Lung (tissue), 12 donors: ENCODE results near the gene BATF3. TPM values are rescaled to one million over a fixed set of nuclear protein-coding genes. Genes with fewer than 3 reads are reported as not detected.

Source experiments
- ATAC-seq: fragments of 200-7000 bp; cut with Tn5 transposase; one replicate; pipeline ENCODE4 v1.9.1; 2020; ENCODE audit warnings: moderate number of reproducible peaks; ENCODE audit not compliant: insufficient read depth, low FRiP score
- DNase-seq, 3 donors: peaks; one replicate each; pipeline ENCODE4 v3.0.0-alpha.2; 2013 to 2017
- H3K27ac ChIP-seq, 2 donors: one replicate each; pipeline ENCODE4 v1.5.1; 2013; ENCODE audit warnings: mild to moderate bottlenecking in 2 of 2, moderate library complexity in 2 of 2, control low read depth in 1 of 2, inconsistent platforms in 1 of 2, low read depth in 1 of 2, low read length in 1 of 2
- H3K27me3 ChIP-seq, 3 donors: one replicate each; pipeline ENCODE4 v1.5.1; 2013; ENCODE audit warnings: low read length in 2 of 3; ENCODE audit not compliant: control insufficient read depth in 3 of 3, insufficient read depth in 3 of 3
- H3K36me3 ChIP-seq, 4 donors: one replicate each; pipeline ENCODE4 v1.5.1; 2013; ENCODE audit warnings: low read length in 4 of 4, mild to moderate bottlenecking in 1 of 4, moderate library complexity in 1 of 4; ENCODE audit not compliant: control insufficient read depth in 4 of 4, insufficient read depth in 4 of 4
- H3K4me1 ChIP-seq, 5 donors: one replicate each; pipeline ENCODE4 v1.5.1; 2013; ENCODE audit warnings: low read length in 5 of 5, mild to moderate bottlenecking in 2 of 5, moderate library complexity in 1 of 5; ENCODE audit not compliant: control insufficient read depth in 5 of 5, insufficient read depth in 5 of 5
- H3K4me3 ChIP-seq: one replicate; pipeline ENCODE4 v1.5.1; 2013; ENCODE audit warnings: mild to moderate bottlenecking, control low read depth, moderate library complexity
- H3K9ac ChIP-seq, 2 donors: one replicate each; pipeline ENCODE4 v1.5.1; 2013; ENCODE audit warnings: low read length in 2 of 2, control low read depth in 1 of 2; ENCODE audit not compliant: insufficient read depth in 1 of 2
- H3K9me3 ChIP-seq, 4 donors: one replicate each; pipeline ENCODE4 v1.5.1; 2013; ENCODE audit warnings: low read length in 3 of 4, mild to moderate bottlenecking in 1 of 4, moderate library complexity in 1 of 4; ENCODE audit not compliant: control insufficient read depth in 4 of 4, insufficient read depth in 3 of 4
- WGBS, 2 donors: extraction: QIAGEN DNeasy Blood & Tissue Kit; methylation state at CpG; one replicate each; pipeline ENCODE4 v1.1.7; 2013; 5-methylcytosine and 5-hydroxymethylcytosine counted together
- polyA plus RNA-seq, 2 donors: library from polyadenylated mRNA; stranded (reverse); fragments of 200-250 nt; gene quantifications; one replicate each; pipeline ENCODE4 v1.2.1, GENCODE V29; 2013
- total RNA-seq, 2 donors: library from RNA; depleted of rRNA in 1 of 2; stranded (reverse); fragments of >200 nt in 1 of 2; gene quantifications; one replicate each; pipeline ENCODE4 v1.2.1, GENCODE V29; 2014 to 2021
- TF ChIP-seq, protein P1 (sequence below): IDR thresholded peaks from 2 replicates; pipeline ENCODE4 v1.5.1; 2012; ENCODE audit warnings: mild to moderate bottlenecking; ENCODE audit errors: control extremely low read depth, extremely low read depth
- donor health status: control.
- donor health status: control.
- donor health status: Bipolar disorder and iron deficiency.
- donor health status: healthy.
- donor health status: DM: yes; HTN: yes; CAD: no.

The BATF3 gene
- total and polyA plus RNA-seq, 4 donors = 2.4 to 24.6 (median 10.1) TPM

DNA sequence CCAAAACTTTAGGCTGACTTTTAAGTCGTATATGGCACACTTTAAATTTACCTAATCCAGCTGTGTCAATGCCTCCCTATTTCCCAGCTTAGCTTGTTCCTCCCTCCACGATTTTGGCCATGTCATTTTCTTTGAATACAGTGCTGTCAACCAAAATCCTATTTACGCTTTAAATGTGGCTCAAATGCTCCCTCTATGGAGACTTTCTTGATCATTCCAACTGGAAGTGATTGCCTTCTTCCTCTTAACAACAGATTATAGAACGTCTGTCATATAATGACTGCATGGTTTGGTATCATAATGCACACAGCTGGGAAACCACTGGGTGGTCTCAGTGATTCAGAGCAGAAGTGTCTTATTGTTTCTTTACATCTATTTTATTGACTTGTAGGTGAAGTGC is 18.9 kb upstream of the BATF3 start:
- H3K27ac ChIP-seq = no peak overlapping the region
- peaks cover 0 to 8% (median 0%) of the 10 kb centered on the region in 3 donors for H3K27me3 ChIP-seq
- no peak overlapping the region for H3K9ac ChIP-seq
- WGBS, 2 donors = 26 to 51% methylated on average over 4 of the region's 4 CpGs
- TF ChIP-seq, protein P1, sequence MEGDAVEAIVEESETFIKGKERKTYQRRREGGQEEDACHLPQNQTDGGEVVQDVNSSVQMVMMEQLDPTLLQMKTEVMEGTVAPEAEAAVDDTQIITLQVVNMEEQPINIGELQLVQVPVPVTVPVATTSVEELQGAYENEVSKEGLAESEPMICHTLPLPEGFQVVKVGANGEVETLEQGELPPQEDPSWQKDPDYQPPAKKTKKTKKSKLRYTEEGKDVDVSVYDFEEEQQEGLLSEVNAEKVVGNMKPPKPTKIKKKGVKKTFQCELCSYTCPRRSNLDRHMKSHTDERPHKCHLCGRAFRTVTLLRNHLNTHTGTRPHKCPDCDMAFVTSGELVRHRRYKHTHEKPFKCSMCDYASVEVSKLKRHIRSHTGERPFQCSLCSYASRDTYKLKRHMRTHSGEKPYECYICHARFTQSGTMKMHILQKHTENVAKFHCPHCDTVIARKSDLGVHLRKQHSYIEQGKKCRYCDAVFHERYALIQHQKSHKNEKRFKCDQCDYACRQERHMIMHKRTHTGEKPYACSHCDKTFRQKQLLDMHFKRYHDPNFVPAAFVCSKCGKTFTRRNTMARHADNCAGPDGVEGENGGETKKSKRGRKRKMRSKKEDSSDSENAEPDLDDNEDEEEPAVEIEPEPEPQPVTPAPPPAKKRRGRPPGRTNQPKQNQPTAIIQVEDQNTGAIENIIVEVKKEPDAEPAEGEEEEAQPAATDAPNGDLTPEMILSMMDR = no peak
- H3K4me3 ChIP-seq = no peak overlapping the region
- no peaks in the 10 kb centered on the region for H3K36me3 ChIP-seq
- H3K4me1 ChIP-seq = peaks cover 0 to 3% (median 0%) of the 10 kb centered on the region in 5 donors
- ATAC-seq = no peak
- H3K9me3 ChIP-seq = no peaks in the 10 kb centered on the region
- DNase-seq = peak in 2 of 3 donors; percentile 66 to 67

DNA sequence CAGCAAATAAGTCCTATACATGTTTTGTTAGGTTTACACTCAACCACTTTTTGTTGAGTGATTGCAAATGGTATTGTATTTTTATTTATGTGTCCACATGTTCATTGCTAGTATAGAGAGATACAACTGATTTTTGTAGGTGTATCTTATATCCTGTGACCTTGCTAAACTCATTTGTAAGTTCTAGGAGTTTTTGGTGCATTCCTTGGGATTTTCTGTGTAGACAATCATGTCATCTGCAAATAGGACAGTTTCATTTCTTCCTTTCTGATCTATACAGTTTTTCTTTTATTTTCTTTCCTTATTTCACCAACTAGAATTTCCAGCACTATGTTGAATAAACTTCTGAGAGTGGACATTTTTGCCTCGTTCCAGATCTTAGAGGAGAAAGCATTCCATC is 16.5 kb upstream of the BATF3 start:
- 56 to 80% methylated on average over 1 of the region's 1 CpG for WGBS, 2 donors
- Histone ChIP-seq H3K27me3 (peaks cover 0 to 12% (median 0%) of the 10 kb centered on the region in 3 donors), H3K9me3 (no peaks in the 10 kb centered on the region), H3K4me1 (no peaks in the 10 kb centered on the region), H3K27ac (no peak overlapping the region), H3K36me3 (no peaks in the 10 kb centered on the region), H3K9ac (no peak overlapping the region), H3K4me3 (no peak overlapping the region)
- TF ChIP-seq, protein P1 = no peak
- no peak for ATAC-seq
- no peak for DNase-seq

DNA sequence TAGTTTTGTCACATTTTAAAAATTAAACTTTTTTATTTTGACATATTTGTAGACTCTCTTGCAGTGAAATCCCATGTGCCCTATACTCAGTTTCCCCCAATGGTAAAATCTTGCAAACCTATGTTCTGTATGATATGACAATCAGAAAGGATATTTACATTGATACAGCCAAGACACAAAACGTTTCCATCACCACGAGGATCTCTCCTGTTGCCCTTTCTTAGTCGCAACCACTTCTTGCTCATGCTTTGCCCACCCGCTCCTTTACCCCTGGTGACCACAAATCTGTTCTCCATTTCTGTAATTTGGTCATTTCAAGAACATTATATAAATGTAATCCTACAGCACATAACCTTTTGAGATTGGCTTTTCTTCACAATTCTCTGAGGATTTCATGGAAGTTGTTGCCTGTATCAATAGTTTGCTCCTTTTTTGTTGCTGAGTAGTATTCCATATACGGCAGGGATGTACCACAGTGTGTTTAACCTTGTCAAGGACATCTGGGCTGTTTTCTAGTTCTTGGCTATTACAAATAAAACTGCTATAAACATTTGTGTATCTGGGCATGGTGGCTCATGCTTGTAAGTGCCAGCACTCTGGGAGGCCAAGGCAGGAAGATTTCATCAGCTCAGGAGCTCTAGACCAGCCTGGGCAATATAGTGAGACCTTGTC is 14.0 kb upstream of the BATF3 start:
- ATAC-seq = no peak
- 82 to 86% methylated on average over 5 of the region's 5 CpGs for WGBS, 2 donors

More for the DNA sequence above, 14.0 kb upstream of the BATF3 start:
- Histone ChIP-seq H3K9ac (no peak overlapping the region), H3K4me3 (no peak overlapping the region), H3K9me3 (no peaks in the 10 kb centered on the region), H3K27ac (no peak overlapping the region), H3K36me3 (no peaks in the 10 kb centered on the region), H3K4me1 (no peaks in the 10 kb centered on the region), H3K27me3 (peaks cover 0 to 12% (median 0%) of the 10 kb centered on the region in 3 donors)
- DNase-seq = no peak
- TF ChIP-seq, protein P1 = no peak
